HepG2 (cell line): ENCODE results near the gene PRSS22. TPM values are rescaled to one million over a fixed set of nuclear protein-coding genes. Genes with fewer than 3 reads are reported as not detected.

Source experiments
- ATF5 ChIP-seq: sonication (generic); formaldehyde crosslinking; IDR thresholded peaks from 2 replicates; pipeline ENCODE4 v1.4.0; 2020; ENCODE audit warnings: mild to moderate bottlenecking, low read depth, missing genetic modification reagents
- TFAP4 ChIP-seq: sonication (generic); IDR thresholded peaks from 2 replicates; pipeline ENCODE4 v1.6.1; 2016; ENCODE audit warnings: low read depth, borderline replicate concordance
- ZFP41 ChIP-seq: sonication (generic); formaldehyde crosslinking; IDR thresholded peaks from 2 replicates; pipeline ENCODE4 v1.4.0; 2020; ENCODE audit warnings: mild to moderate bottlenecking, missing genetic modification reagents, borderline replicate concordance
- ZNF142 ChIP-seq: sonication (generic); formaldehyde crosslinking; IDR thresholded peaks from 2 replicates; pipeline ENCODE4 v1.4.0; 2020; ENCODE audit warnings: missing genetic modification reagents
- ZNF251 ChIP-seq: sonication (generic); formaldehyde crosslinking; IDR thresholded peaks from 2 replicates; pipeline ENCODE4 v1.9.0; 2021; ENCODE audit warnings: mild to moderate bottlenecking, missing genetic modification reagents
- ZNF530 ChIP-seq: sonication (generic); formaldehyde crosslinking; IDR thresholded peaks from 2 replicates; pipeline ENCODE4 v1.5.0; 2020; ENCODE audit warnings: low read depth, mild to moderate bottlenecking, missing genetic modification reagents
- ZNF580 ChIP-seq: IDR thresholded peaks from 2 replicates; pipeline ENCODE4 v1.6.1; 2016; ENCODE audit warnings: low read depth, borderline replicate concordance
- polyA plus RNA-seq, 8 experiments: library from polyadenylated mRNA; depleted of rRNA in 3 of 8; stranded (reverse) in 7 of 8; unstranded in 1 of 8; fragments of >200 nt; fragmentation: Illumina TruSeq in 4 of 8; extraction: Trizol in 4 of 8; gene quantifications; 2 replicates each; pipeline versions ENCODE4 v1.2.1 to v1.2.3, GENCODE V29; 2011 to 2016; ENCODE audit warnings: low read depth in 4 of 8, missing spikeins in 1 of 8, mixed read lengths in 1 of 8; ENCODE audit not compliant: insufficient read depth in 1 of 8
- total RNA-seq, 5 experiments: library from RNA; depleted of rRNA; stranded (reverse); fragments of >200 nt; fragmentation: Illumina TruSeq; extraction: Trizol; gene quantifications; 2 replicates each; pipeline ENCODE4 v1.2.3, GENCODE V29; 2016; ENCODE audit warnings: low read depth in 1 of 5
- TF ChIP-seq, protein P1 (sequence below): sonication (generic); formaldehyde crosslinking; IDR thresholded peaks from 2 replicates; pipeline ENCODE4 v1.4.0; 2020; ENCODE audit warnings: missing genetic modification reagents
- TF ChIP-seq, protein P2 (sequence below): sonication (generic); formaldehyde crosslinking; IDR thresholded peaks from 2 replicates; pipeline ENCODE4 v1.5.0; 2020; ENCODE audit warnings: missing genetic modification reagents
- TF ChIP-seq, protein P3 (sequence below): sonication (generic); formaldehyde crosslinking; IDR thresholded peaks from 2 replicates; pipeline ENCODE4 v1.4.0; 2020; ENCODE audit warnings: missing genetic modification reagents, borderline replicate concordance
- TF ChIP-seq, protein P4 (sequence below): sonication (generic); formaldehyde crosslinking; IDR thresholded peaks from 2 replicates; pipeline ENCODE4 v1.4.0; 2020; ENCODE audit warnings: mild to moderate bottlenecking, missing genetic modification reagents

Gene PRSS22
- total and polyA plus RNA-seq, 2 of the 13 experiments (the other 11 are each of a cell fraction or from before 2014, with no cell fraction given), result 0.24 to 0.32 TPM

DNA sequence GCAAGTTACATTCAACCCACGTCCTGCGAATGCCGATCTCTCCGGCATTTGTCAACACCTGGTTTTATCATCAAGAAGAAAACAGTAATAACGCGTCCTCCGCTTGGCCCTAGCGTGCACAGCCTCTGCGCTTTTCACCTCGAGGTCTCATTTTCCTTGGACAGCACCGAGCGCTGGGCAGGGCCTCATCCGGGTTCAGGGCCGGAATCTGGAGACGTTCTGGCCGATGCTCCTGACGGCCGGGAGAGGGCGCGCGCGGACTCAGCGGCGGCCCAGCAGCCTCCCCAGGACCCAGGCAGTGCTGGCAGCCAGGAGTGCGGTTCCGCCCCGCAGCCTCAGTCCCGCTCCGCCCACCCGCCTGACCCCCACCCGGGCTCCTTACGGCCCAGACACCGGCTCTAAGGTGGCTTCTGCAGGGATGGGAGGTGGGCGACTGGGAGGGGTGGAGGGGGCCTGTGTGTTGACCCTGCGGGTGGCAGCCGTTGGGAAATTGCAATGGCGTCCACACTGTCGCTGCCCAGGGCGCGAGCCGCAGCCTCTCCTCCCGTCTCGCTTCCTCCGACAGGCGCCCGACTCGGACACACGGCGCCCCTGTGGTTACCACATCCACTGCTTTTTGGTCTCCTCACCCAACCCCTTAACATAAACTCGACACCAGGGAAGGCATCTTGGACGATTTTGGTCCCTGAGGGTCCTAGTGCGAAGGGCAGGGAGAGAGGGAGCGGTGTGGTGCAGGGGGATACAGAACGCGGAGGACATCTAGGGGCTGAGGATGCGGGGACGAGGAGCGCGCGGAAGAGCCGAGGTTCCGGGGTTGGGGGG lies 46.3 kb upstream of the PRSS22 start (continued):
- peak; percentile 54; the same call in 1 of the 2 replicates for TF ChIP-seq ZNF142
- TF ChIP-seq ATF5 (CRISPR knock-in tag), result no peak
- no peak for TF ChIP-seq TFAP4
- TF ChIP-seq ZFP41 (CRISPR knock-in tag), result peak; percentile 66; the same call in 1 of the 2 replicates
- TF ChIP-seq ZNF530 (CRISPR knock-in tag), result no peak
- 0 out of 2 replicates have a peak, but pooled peaks have one; percentile 36 for TF ChIP-seq ZNF580 (CRISPR knock-in tag)
- TF ChIP-seq, protein P1, sequence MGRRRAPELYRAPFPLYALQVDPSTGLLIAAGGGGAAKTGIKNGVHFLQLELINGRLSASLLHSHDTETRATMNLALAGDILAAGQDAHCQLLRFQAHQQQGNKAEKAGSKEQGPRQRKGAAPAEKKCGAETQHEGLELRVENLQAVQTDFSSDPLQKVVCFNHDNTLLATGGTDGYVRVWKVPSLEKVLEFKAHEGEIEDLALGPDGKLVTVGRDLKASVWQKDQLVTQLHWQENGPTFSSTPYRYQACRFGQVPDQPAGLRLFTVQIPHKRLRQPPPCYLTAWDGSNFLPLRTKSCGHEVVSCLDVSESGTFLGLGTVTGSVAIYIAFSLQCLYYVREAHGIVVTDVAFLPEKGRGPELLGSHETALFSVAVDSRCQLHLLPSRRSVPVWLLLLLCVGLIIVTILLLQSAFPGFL, result no peak
- TF ChIP-seq, protein P2, sequence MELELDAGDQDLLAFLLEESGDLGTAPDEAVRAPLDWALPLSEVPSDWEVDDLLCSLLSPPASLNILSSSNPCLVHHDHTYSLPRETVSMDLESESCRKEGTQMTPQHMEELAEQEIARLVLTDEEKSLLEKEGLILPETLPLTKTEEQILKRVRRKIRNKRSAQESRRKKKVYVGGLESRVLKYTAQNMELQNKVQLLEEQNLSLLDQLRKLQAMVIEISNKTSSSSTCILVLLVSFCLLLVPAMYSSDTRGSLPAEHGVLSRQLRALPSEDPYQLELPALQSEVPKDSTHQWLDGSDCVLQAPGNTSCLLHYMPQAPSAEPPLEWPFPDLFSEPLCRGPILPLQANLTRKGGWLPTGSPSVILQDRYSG, result no peak
- TF ChIP-seq, protein P3, sequence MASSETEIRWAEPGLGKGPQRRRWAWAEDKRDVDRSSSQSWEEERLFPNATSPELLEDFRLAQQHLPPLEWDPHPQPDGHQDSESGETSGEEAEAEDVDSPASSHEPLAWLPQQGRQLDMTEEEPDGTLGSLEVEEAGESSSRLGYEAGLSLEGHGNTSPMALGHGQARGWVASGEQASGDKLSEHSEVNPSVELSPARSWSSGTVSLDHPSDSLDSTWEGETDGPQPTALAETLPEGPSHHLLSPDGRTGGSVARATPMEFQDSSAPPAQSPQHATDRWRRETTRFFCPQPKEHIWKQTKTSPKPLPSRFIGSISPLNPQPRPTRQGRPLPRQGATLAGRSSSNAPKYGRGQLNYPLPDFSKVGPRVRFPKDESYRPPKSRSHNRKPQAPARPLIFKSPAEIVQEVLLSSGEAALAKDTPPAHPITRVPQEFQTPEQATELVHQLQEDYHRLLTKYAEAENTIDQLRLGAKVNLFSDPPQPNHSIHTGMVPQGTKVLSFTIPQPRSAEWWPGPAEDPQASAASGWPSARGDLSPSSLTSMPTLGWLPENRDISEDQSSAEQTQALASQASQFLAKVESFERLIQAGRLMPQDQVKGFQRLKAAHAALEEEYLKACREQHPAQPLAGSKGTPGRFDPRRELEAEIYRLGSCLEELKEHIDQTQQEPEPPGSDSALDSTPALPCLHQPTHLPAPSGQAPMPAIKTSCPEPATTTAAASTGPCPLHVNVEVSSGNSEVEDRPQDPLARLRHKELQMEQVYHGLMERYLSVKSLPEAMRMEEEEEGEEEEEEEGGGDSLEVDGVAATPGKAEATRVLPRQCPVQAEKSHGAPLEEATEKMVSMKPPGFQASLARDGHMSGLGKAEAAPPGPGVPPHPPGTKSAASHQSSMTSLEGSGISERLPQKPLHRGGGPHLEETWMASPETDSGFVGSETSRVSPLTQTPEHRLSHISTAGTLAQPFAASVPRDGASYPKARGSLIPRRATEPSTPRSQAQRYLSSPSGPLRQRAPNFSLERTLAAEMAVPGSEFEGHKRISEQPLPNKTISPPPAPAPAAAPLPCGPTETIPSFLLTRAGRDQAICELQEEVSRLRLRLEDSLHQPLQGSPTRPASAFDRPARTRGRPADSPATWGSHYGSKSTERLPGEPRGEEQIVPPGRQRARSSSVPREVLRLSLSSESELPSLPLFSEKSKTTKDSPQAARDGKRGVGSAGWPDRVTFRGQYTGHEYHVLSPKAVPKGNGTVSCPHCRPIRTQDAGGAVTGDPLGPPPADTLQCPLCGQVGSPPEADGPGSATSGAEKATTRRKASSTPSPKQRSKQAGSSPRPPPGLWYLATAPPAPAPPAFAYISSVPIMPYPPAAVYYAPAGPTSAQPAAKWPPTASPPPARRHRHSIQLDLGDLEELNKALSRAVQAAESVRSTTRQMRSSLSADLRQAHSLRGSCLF (CRISPR knock-in tag), result no peak
- TF ChIP-seq, protein P4, sequence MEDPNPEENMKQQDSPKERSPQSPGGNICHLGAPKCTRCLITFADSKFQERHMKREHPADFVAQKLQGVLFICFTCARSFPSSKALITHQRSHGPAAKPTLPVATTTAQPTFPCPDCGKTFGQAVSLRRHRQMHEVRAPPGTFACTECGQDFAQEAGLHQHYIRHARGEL (CRISPR knock-in tag), result no peak
- 0 out of 2 replicates have a peak, but pooled peaks have one; percentile 28 for TF ChIP-seq ZNF251 (CRISPR knock-in tag)
